Neural crest cell (in vitro differentiated cells): ENCODE data around the gene BTBD9. TPM values are rescaled to one million over a fixed set of nuclear protein-coding genes. Genes with fewer than 3 reads are reported as not detected.

Source experiments
- DNase-seq: peaks from one replicate; pipeline ENCODE4 v3.0.0; 2021; ENCODE audit warnings: low read depth, mixed read lengths, low spot score
- H3K27ac Mint-ChIP-seq: one replicate; pipeline ENCODE4 v1.8.0; 2021; ENCODE audit warnings: mild to moderate bottlenecking, mixed read lengths; ENCODE audit not compliant: unreplicated experiment
- H3K27me3 Mint-ChIP-seq: 2 replicates; pipeline ENCODE4 v1.8.0; 2021; ENCODE audit warnings: low read depth, mild to moderate bottlenecking, mixed read lengths
- H3K36me3 Mint-ChIP-seq: 2 replicates; pipeline ENCODE4 v1.8.0; 2021; ENCODE audit warnings: low read depth, mild to moderate bottlenecking, mixed read lengths
- H3K4me1 Mint-ChIP-seq: 2 replicates; pipeline ENCODE4 v1.8.0; 2021; ENCODE audit warnings: mixed read lengths
- H3K4me3 Mint-ChIP-seq: one replicate; pipeline ENCODE4 v1.8.0; 2021; ENCODE audit warnings: mild to moderate bottlenecking, mixed read lengths
- H3K9me3 Mint-ChIP-seq: 2 replicates; pipeline ENCODE4 v1.8.0; 2021; ENCODE audit warnings: mixed read lengths
- CTCF ChIP-seq: fragments of 200-600 bp; sonication (generic); conservative IDR thresholded peaks from 2 replicates; pipeline ENCODE4 v1.5.0; 2021; ENCODE audit warnings: antibody characterized with exemption, mild to moderate bottlenecking
- total RNA-seq: library from RNA; stranded (reverse); gene quantifications from 2 replicates; pipeline ENCODE4 v1.2.1, GENCODE V29; 2021

Gene BTBD9
- total RNA-seq, 1 donor from 2014 or later = 18.0 TPM

- DNase-seq = no peak
- H3K4me1 Mint-ChIP-seq = no peaks in the 10 kb centered on the region
- H3K4me3 Mint-ChIP-seq = no peak overlapping the region
- H3K27me3 Mint-ChIP-seq = no peaks in the 10 kb centered on the region
- H3K27ac Mint-ChIP-seq = no peak overlapping the region
- TF ChIP-seq CTCF = no peak
- H3K36me3 Mint-ChIP-seq = no peaks in the 10 kb centered on the region
- no peaks in the 10 kb centered on the region for H3K9me3 Mint-ChIP-seq
Observed at GRCh38 chr6:38480036-38480435, 159.7 kb downstream of the BTBD9 start.

GRCh38 chr6:38479331-38479730 is 160.4 kb downstream of the BTBD9 start:
- Mint-ChIP-seq H3K9me3 (no peaks in the 10 kb centered on the region), H3K27me3 (no peaks in the 10 kb centered on the region)

DNA sequence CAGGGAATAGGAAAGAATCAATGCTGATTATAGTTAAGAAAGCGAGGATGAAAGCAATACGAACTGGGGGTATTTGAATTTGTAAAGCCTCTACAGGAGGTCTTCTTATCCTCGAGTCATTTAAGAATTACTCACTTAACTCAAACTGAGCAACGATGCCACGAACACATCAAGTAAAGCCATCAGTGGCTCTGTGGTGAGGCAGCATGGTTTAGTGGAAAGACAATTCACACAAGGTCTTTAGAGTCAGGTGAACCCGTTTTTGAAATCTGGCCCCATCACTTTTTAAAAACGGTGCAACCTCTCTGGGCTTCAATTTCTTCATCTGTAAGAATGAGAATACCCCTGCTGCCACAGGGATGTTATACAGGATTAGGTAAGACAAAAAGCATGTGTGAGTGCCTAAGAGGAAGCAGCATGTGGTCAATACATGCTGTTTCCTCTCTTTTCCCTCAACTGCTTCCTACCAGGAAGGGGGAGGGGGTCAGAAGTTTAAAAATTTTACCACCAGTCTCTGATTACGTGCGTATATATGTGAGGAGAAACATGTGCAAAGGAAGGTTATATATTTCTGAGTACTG is 162.0 kb downstream of the BTBD9 start:
- H3K4me3 Mint-ChIP-seq = no peak overlapping the region
- no peaks in the 10 kb centered on the region for H3K9me3 Mint-ChIP-seq
- DNase-seq = no peak
- no peaks in the 10 kb centered on the region for H3K4me1 Mint-ChIP-seq
- no peak for TF ChIP-seq CTCF
- no peaks in the 10 kb centered on the region for H3K36me3 Mint-ChIP-seq
- no peak overlapping the region for H3K27ac Mint-ChIP-seq
- no peaks in the 10 kb centered on the region for H3K27me3 Mint-ChIP-seq

More at GRCh38 chr6:38479331-38479730, 160.4 kb downstream of the BTBD9 start:
- Mint-ChIP-seq H3K27ac (no peak overlapping the region), H3K4me1 (no peaks in the 10 kb centered on the region), H3K4me3 (no peak overlapping the region), H3K36me3 (no peaks in the 10 kb centered on the region)
- no peak for TF ChIP-seq CTCF
- DNase-seq = no peak

DNA sequence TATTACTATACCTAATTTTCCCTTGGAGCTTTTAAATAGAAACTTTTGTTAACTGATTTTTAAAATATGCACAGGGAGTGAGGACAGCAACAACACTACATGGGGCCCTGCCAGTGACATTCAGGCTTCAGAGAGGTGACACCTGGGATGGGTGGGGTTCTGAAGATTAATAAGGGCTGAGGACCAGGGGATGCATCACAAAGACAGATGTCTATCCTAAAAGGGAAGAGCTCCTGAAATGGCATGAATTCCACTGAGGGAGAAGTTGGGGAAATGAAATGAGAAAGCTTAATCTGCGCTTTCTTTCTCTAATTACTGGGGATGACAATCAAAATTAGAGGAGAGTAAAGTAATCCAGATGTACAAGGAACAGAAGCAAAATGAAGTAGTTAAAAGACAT is 162.8 kb downstream of the BTBD9 start:
- Mint-ChIP-seq H3K27ac (no peak overlapping the region), H3K9me3 (no peaks in the 10 kb centered on the region), H3K36me3 (no peaks in the 10 kb centered on the region), H3K27me3 (no peaks in the 10 kb centered on the region), H3K4me1 (no peaks in the 10 kb centered on the region), H3K4me3 (no peak overlapping the region)
- DNase-seq = no peak
- no peak for TF ChIP-seq CTCF

- DNase-seq = no peak
- H3K36me3 Mint-ChIP-seq = no peaks in the 10 kb centered on the region
- H3K27me3 Mint-ChIP-seq = no peaks in the 10 kb centered on the region
- no peak for TF ChIP-seq CTCF
- no peaks in the 10 kb centered on the region for H3K4me1 Mint-ChIP-seq
- H3K9me3 Mint-ChIP-seq = no peaks in the 10 kb centered on the region
- H3K4me3 Mint-ChIP-seq = no peak overlapping the region
- no peak overlapping the region for H3K27ac Mint-ChIP-seq
Observed at GRCh38 chr6:38476141-38476540, 163.6 kb downstream of the BTBD9 start.
